Astrocyte (in vitro differentiated cells and primary cell): ENCODE results near the gene NIFK.

Experiments used
- CTCF ChIP-seq: IDR thresholded peaks from 2 replicates; pipeline ENCODE4 v1.5.1; 2011; ENCODE audit warnings: low read depth, mild to moderate bottlenecking, inconsistent platforms, low read length, moderate library complexity; ENCODE audit not compliant: insufficient read depth
- EZH2 ChIP-seq: IDR thresholded peaks from 2 replicates; pipeline ENCODE4 v1.6.1; 2012; ENCODE audit warnings: mild to moderate bottlenecking, low read length, inconsistent platforms; ENCODE audit not compliant: insufficient read depth

- TF ChIP-seq CTCF: no peak
- no peak for TF ChIP-seq EZH2
Measured at GRCh38 chr2:121771976-121772742, 35.5 kb upstream of the NIFK start.
